NOMO-1 treated with dmso at 0.1 percent for 144 hours (cell line): ENCODE data around the gene FBL.
A peak's percentile ranks its signal among the peaks of the same experiment; 100 is the strongest.
"Not testable (repeated sequence)": the region's sequence is repeated elsewhere in the genome, so short reads cannot be mapped to it uniquely, and the experiment has no call there.

Source experiments
- DNase-seq: peaks from one replicate; lab custom pipeline; 2025; ENCODE audit not compliant: unreplicated experiment; lab: John Stamatoyannopoulos, UW

Gene FBL

GRCh38 chr19:39845933-39846677 lies at the start of gene FBL:
TSS of gene FBL (minus strand) at chr19:39846379. CDS start at chr19:39846300, 79 bp downstream.
- DNase-seq = peak; percentile 87

GRCh38 chr19:39895096-39895495 lies 48.9 kb upstream of the FBL start:
- DNase-seq = not testable (repeated sequence)

GRCh38 chr19:39894236-39894606 lies 48.0 kb upstream of the FBL start:
- not testable (repeated sequence) for DNase-seq

- not testable (repeated sequence) for DNase-seq
Observed at GRCh38 chr19:39893366-39894235, 47.4 kb upstream of the FBL start.

GRCh38 chr19:39892506-39892902 lies 46.3 kb upstream of the FBL start:
- not testable (repeated sequence) for DNase-seq

GRCh38 chr19:39891660-39892505 lies 45.7 kb upstream of the FBL start:
- DNase-seq = not testable (repeated sequence)

GRCh38 chr19:39890755-39891551 lies 44.8 kb upstream of the FBL start:
- DNase-seq = no peak

- DNase-seq = not testable (repeated sequence)
Observed at GRCh38 chr19:39889872-39890754, 43.9 kb upstream of the FBL start.

GRCh38 chr19:39887456-39887951 lies 41.3 kb upstream of the FBL start:
- not testable (repeated sequence) for DNase-seq

GRCh38 chr19:39885821-39886554 lies 39.8 kb upstream of the FBL start:
- DNase-seq = not testable (repeated sequence)

- not testable (repeated sequence) for DNase-seq
Observed at GRCh38 chr19:39884721-39885120, 38.5 kb upstream of the FBL start.

GRCh38 chr19:39882645-39883044 lies 36.5 kb upstream of the FBL start:
- DNase-seq = not testable (repeated sequence)

GRCh38 chr19:39881495-39882110 lies 35.4 kb upstream of the FBL start:
- DNase-seq = not testable (repeated sequence)

GRCh38 chr19:39880241-39880640 lies 34.1 kb upstream of the FBL start:
- DNase-seq = not testable (repeated sequence)

- DNase-seq = not testable (repeated sequence)
Observed at GRCh38 chr19:39879796-39880195, 33.6 kb upstream of the FBL start.

GRCh38 chr19:39878866-39879265 lies 32.7 kb upstream of the FBL start:
- DNase-seq = not testable (repeated sequence)

- DNase-seq = no peak
Observed at GRCh38 chr19:39878398-39878797, 32.2 kb upstream of the FBL start.

- DNase-seq = not testable (repeated sequence)
Observed at GRCh38 chr19:39877982-39878381, 31.8 kb upstream of the FBL start.
